GM12891 (cell line): Measurements from ENCODE around the gene CNIH2.

Experiments used
- POLR2A ChIP-seq: IDR thresholded peaks from 2 replicates; pipeline ENCODE4 v1.6.1; 2011; ENCODE audit warnings: low read depth, low read length, control low read depth
- POLR2AphosphoS5 ChIP-seq: IDR thresholded peaks from 2 replicates; pipeline ENCODE4 v1.6.1; 2011; ENCODE audit warnings: low read depth, low read length, control low read depth

DNA sequence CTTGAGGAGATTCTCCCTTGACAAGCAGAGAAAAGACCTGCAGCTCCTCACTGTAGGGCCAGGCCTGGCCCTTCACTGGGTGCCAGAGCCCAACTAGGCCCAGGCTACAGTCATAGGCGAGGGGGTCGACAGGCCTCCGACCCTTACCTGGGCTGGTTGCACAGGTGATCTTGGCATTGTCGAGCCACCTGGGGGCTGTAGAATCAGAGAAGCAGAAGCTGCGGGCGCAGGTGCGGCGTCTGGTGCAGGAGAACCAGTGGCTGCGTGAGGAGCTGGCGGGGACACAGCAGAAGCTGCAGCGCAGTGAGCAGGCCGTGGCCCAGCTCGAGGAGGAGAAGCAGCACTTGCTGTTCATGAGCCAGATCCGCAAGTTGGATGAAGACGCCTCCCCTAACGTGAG lies 16.4 kb upstream of the CNIH2 start:
- TF ChIP-seq POLR2AphosphoS5 (no peak), POLR2A (no peak)
